H7 (cell line): Measurements from ENCODE around the gene PTPRN2. TPM values are rescaled to one million over a fixed set of nuclear protein-coding genes. Genes with fewer than 3 reads are reported as not detected.

Experiments used
- DNase-seq: peaks from one replicate; pipeline ENCODE4 v3.0.0; 2012
- H3K27me3 ChIP-seq: 2 replicates; pipeline ENCODE4 v1.6.0; 2011; ENCODE audit warnings: mild to moderate bottlenecking, low read length; ENCODE audit not compliant: control insufficient read depth, insufficient read depth
- H3K36me3 ChIP-seq: replicated peaks from 2 replicates; pipeline ENCODE4 v1.5.1; 2011; ENCODE audit warnings: low read length; ENCODE audit not compliant: control insufficient read depth, insufficient read depth
- H3K4me3 ChIP-seq: 2 replicates; pipeline ENCODE4 v1.5.1; 2011; ENCODE audit warnings: low read depth, mild to moderate bottlenecking, control low read depth, low read length, moderate library complexity; ENCODE audit not compliant: insufficient read depth
- total RNA-seq: library from RNA; depleted of rRNA; stranded (reverse); fragments of >200 nt; shearing (Covaris generic); gene quantifications from 2 replicates; pipeline ENCODE4 v1.2.3, GENCODE V29; 2014

PTPRN2 gene
- total RNA-seq, 1 experiment from 2014 or later: 0.80 TPM

- no peak for DNase-seq
- H3K4me3 ChIP-seq: no peak overlapping the region
- no peaks in the 10 kb centered on the region for H3K27me3 ChIP-seq
- H3K36me3 ChIP-seq: no peaks in the 10 kb centered on the region
Observed at GRCh38 chr7:157864911-157865310, 722.7 kb downstream of the PTPRN2 start.

DNA sequence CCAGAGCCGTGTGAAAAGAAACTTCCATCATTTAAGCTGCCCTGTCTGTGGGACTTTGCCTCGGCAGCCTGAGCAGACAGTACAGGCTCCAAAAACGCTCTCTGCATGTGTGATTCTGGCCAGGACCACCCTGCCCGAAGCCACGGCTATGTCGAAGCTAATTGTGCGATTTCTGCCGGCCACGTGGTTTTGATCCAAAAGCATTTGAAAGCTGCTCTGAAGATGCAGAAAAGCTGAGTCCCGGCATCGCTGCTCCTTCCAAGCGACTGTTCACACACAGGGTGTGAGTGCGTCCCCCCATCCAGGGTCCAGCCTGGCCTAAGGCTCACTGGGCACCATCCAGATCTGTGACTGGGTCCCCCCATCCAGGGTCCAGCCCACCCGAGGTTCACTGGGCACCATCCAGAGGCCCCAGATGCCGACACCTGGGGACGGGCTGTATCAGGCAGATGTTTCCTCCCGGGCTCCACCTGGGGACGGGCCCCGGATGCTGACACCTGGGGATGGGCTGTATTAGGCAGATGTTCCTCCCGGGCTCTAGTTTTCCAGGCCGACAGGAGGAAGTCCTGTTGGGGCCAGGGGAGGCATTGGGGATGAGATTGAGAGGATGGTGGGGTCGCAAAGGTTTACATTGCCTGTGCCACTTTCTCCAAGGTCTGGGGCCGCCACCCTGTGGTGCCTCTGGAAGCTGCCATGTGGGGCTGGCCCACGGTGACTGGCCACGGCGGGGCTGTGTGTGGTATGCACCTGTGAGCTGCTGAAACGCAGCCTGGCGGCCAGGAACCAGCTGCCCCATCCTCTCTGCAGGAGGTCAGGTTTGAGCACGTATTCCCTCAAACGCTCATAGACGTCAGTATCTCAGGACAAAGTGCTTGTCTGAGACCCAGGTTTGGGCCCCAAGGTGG is 723.5 kb downstream of the PTPRN2 start:
- H3K27me3 ChIP-seq: no peaks in the 10 kb centered on the region
- H3K4me3 ChIP-seq: no peak overlapping the region
- peak; percentile 53 for DNase-seq
- no peaks in the 10 kb centered on the region for H3K36me3 ChIP-seq

- Histone ChIP-seq H3K36me3 (no peaks in the 10 kb centered on the region), H3K4me3 (no peak overlapping the region), H3K27me3 (no peaks in the 10 kb centered on the region)
- DNase-seq: no peak
Observed at GRCh38 chr7:157863176-157863575, 724.4 kb downstream of the PTPRN2 start.

- H3K27me3 ChIP-seq: no peaks in the 10 kb centered on the region
- no peak for DNase-seq
- no peaks in the 10 kb centered on the region for H3K36me3 ChIP-seq
- H3K4me3 ChIP-seq: no peak overlapping the region
Observed at GRCh38 chr7:157862731-157863130, 724.9 kb downstream of the PTPRN2 start.

DNA sequence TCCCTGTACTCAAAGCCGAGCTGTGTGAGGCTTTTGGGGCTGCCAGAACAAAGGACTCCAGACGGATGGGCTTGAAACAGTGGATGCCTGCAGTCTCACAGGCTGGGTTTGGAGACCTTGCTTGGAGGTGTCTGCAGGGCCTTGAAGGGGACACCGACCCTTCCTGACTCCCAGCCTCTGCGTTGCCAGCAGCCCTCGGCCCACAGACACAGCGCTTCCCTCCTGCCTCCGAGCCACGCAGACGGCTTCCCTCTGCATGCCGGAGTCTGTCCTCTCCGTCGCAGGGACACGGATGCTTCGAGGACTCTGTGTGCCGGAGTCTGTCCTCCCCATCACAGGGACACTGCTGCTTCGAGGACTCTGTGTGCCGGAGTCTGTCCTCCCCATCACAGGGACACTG is 726.1 kb downstream of the PTPRN2 start:
- no peak for DNase-seq
- no peaks in the 10 kb centered on the region for H3K27me3 ChIP-seq
- no peaks in the 10 kb centered on the region for H3K36me3 ChIP-seq
- no peak overlapping the region for H3K4me3 ChIP-seq

GRCh38 chr7:157861031-157861491 is 726.6 kb downstream of the PTPRN2 start:
- Histone ChIP-seq H3K36me3 (no peaks in the 10 kb centered on the region), H3K4me3 (no peak overlapping the region), H3K27me3 (no peaks in the 10 kb centered on the region)
- no peak for DNase-seq

GRCh38 chr7:157860406-157860805 is 727.2 kb downstream of the PTPRN2 start:
- Histone ChIP-seq H3K4me3 (no peak overlapping the region), H3K36me3 (no peaks in the 10 kb centered on the region), H3K27me3 (no peaks in the 10 kb centered on the region)
- DNase-seq: no peak

DNA sequence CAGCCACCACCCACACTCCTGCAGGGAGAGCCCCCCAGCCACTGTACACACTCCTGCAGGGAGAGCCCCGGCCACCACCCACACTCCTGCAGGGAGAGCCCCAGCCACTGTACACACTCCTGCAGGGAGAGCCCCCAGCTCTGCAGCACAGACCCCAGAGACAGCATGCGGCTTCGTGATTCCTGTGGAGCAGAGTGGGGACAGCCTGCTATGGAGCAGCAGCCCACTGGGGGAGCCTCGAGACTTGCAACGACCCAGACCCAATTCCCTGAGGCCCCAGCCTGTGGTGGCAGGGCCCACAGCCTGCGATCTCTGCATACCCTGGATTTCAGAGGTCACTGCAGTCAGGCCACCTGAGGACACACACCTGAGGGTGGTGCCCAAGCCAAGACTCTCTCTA is 727.7 kb downstream of the PTPRN2 start:
- H3K36me3 ChIP-seq: no peaks in the 10 kb centered on the region
- no peaks in the 10 kb centered on the region for H3K27me3 ChIP-seq
- H3K4me3 ChIP-seq: no peak overlapping the region
- DNase-seq: peak; percentile 69

GRCh38 chr7:157857578-157858075 is 730.0 kb downstream of the PTPRN2 start:
- DNase-seq: no peak
- Histone ChIP-seq H3K4me3 (no peak overlapping the region), H3K27me3 (no peaks in the 10 kb centered on the region), H3K36me3 (no peaks in the 10 kb centered on the region)

GRCh38 chr7:157856873-157857577 is 730.6 kb downstream of the PTPRN2 start:
- Histone ChIP-seq H3K4me3 (no peak overlapping the region), H3K36me3 (no peaks in the 10 kb centered on the region), H3K27me3 (no peaks in the 10 kb centered on the region)
- peak; percentile 61 for DNase-seq

GRCh38 chr7:157855452-157856213 is 732.0 kb downstream of the PTPRN2 start:
- Histone ChIP-seq H3K36me3 (no peaks in the 10 kb centered on the region), H3K4me3 (no peak overlapping the region), H3K27me3 (no peaks in the 10 kb centered on the region)
- DNase-seq: peak; percentile 68

DNA sequence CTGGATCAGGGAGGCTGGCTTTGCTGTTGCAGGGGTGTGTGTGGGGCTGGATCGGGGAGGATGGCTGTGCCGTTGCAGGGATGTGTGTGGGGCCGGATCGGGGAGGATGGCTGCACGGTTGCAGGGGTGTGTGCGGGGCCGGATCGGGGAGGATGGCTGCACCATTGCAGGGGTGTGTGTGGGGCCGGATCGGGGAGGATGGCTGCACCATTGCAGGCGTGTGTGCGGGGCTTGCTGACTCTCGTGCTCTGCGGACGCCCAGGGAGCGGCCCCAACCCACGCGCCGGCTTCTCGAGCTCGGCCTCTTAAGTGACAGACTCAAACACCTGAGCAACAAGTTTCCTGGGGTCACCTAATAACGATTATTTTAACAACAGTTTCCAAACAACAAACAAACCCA is 732.6 kb downstream of the PTPRN2 start:
- Histone ChIP-seq H3K36me3 (no peaks in the 10 kb centered on the region), H3K27me3 (no peaks in the 10 kb centered on the region), H3K4me3 (no peak overlapping the region)
- DNase-seq: no peak

- DNase-seq: no peak
- Histone ChIP-seq H3K36me3 (no peaks in the 10 kb centered on the region), H3K27me3 (no peaks in the 10 kb centered on the region), H3K4me3 (no peak overlapping the region)
Observed at GRCh38 chr7:157854066-157854891, 733.3 kb downstream of the PTPRN2 start.

DNA sequence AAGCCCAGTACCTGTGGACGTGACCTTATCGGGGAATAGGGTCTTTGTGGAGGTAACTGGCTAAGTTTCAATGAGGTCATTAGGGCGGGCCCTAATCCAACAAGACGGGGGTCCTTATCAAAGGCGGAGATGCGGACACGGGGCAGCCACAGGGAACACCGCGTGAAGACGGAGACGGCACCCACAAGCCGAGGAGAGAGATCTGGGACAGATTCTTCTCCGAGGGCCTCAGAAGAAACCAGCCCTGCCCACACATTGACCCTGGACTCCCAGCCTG is 733.9 kb downstream of the PTPRN2 start:
- H3K4me3 ChIP-seq: no peak overlapping the region
- no peak for DNase-seq
- H3K36me3 ChIP-seq: no peaks in the 10 kb centered on the region
- H3K27me3 ChIP-seq: no peaks in the 10 kb centered on the region
